ENCODE data around the gene ZNF221.

Gene ZNF221

GRCh38 chr19:43960411-43960810 is 9.4 kb downstream of the ZNF221 start:
- DNase-seq: no peak

GRCh38 chr19:43966079-43966694 is 15.2 kb downstream of the ZNF221 start:
- no peak for DNase-seq

GRCh38 chr19:43976732-43977131 is 25.7 kb downstream of the ZNF221 start:
- DNase-seq: no peak

GRCh38 chr19:43983544-43983911 is 32.5 kb downstream of the ZNF221 start:
- no peak for DNase-seq

- peak; percentile 64 for DNase-seq
Observed at GRCh38 chr19:43983912-43984686, 33.1 kb downstream of the ZNF221 start, which contains the start of gene ZNF155. Gene ZNF155, plus strand, starts transcription at chr19:43984188. Its CDS starts 4,356 bp downstream, at chr19:43988544.

GRCh38 chr19:43984687-43985000 is 33.6 kb downstream of the ZNF221 start:
- no peak for DNase-seq

GRCh38 chr19:43997631-43998290 is 46.7 kb downstream of the ZNF221 start:
- no peak for DNase-seq

- DNase-seq: no peak
Observed at GRCh38 chr19:44002212-44002565, 51.2 kb downstream of the ZNF221 start.

GRCh38 chr19:44002566-44003460 is 51.8 kb downstream of the ZNF221 start, which contains the start of gene ZNF230:
Gene ZNF230, plus strand, starts transcription at chr19:44002957. Its CDS starts 4,122 bp downstream, at chr19:44007079.
- peak; percentile 74 for DNase-seq

- no peak for DNase-seq
Observed at GRCh38 chr19:44003461-44004009, 52.5 kb downstream of the ZNF221 start.

GRCh38 chr19:44005973-44006372 is 54.9 kb downstream of the ZNF221 start:
- DNase-seq: no peak

GRCh38 chr19:44007473-44007872 is 56.4 kb downstream of the ZNF221 start:
- no peak for DNase-seq

- no peak for DNase-seq
Observed at GRCh38 chr19:44010468-44010867, 59.4 kb downstream of the ZNF221 start.

All from activated effector memory CD4-positive, alpha-beta T cell treated with Interleukin-2 at 50 U/mL for 16 hours (primary cell).